K562 (cell line): ENCODE measurements around the gene CCNDBP1. TPM values are rescaled to one million over a fixed set of nuclear protein-coding genes. Genes with fewer than 3 reads are reported as not detected.

Experiments
- ATAC-seq: fragments of 200-7000 bp; cut with Tn5 transposase; 3 replicates; pipeline ENCODE4 v1.9.1; 2020; ENCODE audit warnings: moderate library complexity
- BruUV-seq: library from RNA; stranded (reverse); fragments of 400-500 nt; replicated peaks from 2 replicates; lab custom pipeline; 2021; lab: Mats Ljungman, UMichigan
- CTCF ChIA-PET: fragments of 300-600 bp; formaldehyde crosslinking; extraction: SDS; loops from one replicate; lab custom pipeline; 2021; ENCODE audit warnings: low intra/inter-chr PET ratio; lab: Yijun Ruan, JAX
- POLR2A ChIA-PET: fragments of 300-600, 350-650 bp; sonication (Branson Sonifier 250); formaldehyde crosslinking; extraction: SDS; loops from one replicate; lab custom pipeline; 2021; ENCODE audit warnings: antibody characterized with exemption, inconsistent platforms; lab: Yijun Ruan, JAX
- DNase-seq, 4 experiments: peaks; one replicate each; pipeline versions ENCODE4 v3.0.0 to v3.0.0-alpha.2; 2011 to 2018; ENCODE audit warnings: low spot score in 3 of 4, mixed read lengths in 3 of 4; ENCODE audit errors: extremely low read depth in 1 of 4
- FAIRE-seq: peaks from 2 replicates; lab custom pipeline; 2011; peaks lifted over from hg19 to GRCh38; lab: Jason Lieb, UNC
- H2AFZ ChIP-seq: 2 replicates; pipeline ENCODE4 v1.6.0; 2011; ENCODE audit warnings: low read depth, low read length, control low read depth, inconsistent platforms
- H3K27ac ChIP-seq: fragments of 200-600 bp; 3 replicates; pipeline ENCODE4 v1.8.0; 2011; ENCODE audit warnings: low read depth, mild to moderate bottlenecking, control low read depth, inconsistent platforms, low read length, moderate library complexity, mixed read lengths; ENCODE audit errors: extremely low read depth
- H3K27me3 ChIP-seq, 2 experiments: fragments of 300-600 bp in 1 of 2; 2 replicates in 1 of 2; 3 replicates in 1 of 2; pipeline versions ENCODE4 v1.6.0 to v1.8.0; 2011; ENCODE audit warnings: inconsistent platforms in 2 of 2, low read length in 2 of 2, mild to moderate bottlenecking in 1 of 2, mixed read lengths in 1 of 2, moderate library complexity in 1 of 2; ENCODE audit not compliant: control insufficient read depth in 2 of 2, insufficient read depth in 2 of 2
- H3K36me3 ChIP-seq: fragments of 300-600 bp; 3 replicates; pipeline ENCODE4 v1.8.0; 2011; ENCODE audit warnings: mild to moderate bottlenecking, low read length, inconsistent platforms; ENCODE audit not compliant: control insufficient read depth, insufficient read depth
- H3K4me1 ChIP-seq, 2 experiments: fragments of 200-600 bp in 1 of 2; replicated peaks in 1 of 2; 2 replicates in 1 of 2; 3 replicates in 1 of 2; pipeline versions ENCODE4 v1.5.1 to v1.8.0; 2011; ENCODE audit warnings: inconsistent platforms in 2 of 2, low read length in 2 of 2, mild to moderate bottlenecking in 1 of 2, mixed read lengths in 1 of 2, moderate library complexity in 1 of 2; ENCODE audit not compliant: control insufficient read depth in 2 of 2, insufficient read depth in 2 of 2
- H3K4me2 ChIP-seq: 2 replicates; pipeline ENCODE4 v1.6.1; 2011; ENCODE audit warnings: low read length, control low read depth, inconsistent platforms, mixed read lengths; ENCODE audit not compliant: insufficient read depth
- H3K4me3 ChIP-seq: fragments of 200-600 bp; sonication (generic), shearing (Covaris generic); 2 replicates; pipeline ENCODE4 v1.5.1; 2016; ENCODE audit warnings: control low read depth, inconsistent platforms
- H3K79me2 ChIP-seq: fragments of 200-600 bp; 3 replicates; pipeline ENCODE4 v1.8.0; 2011; ENCODE audit warnings: low read length, inconsistent platforms; ENCODE audit not compliant: control insufficient read depth, insufficient read depth
- H3K9ac ChIP-seq, 2 experiments: 2 replicates each; pipeline versions ENCODE4 v1.6.0 to v1.6.1; 2011; ENCODE audit warnings: low read depth in 2 of 2, low read length in 2 of 2, control low read depth in 1 of 2, inconsistent platforms in 1 of 2, mild to moderate bottlenecking in 1 of 2, mixed read lengths in 1 of 2; ENCODE audit not compliant: insufficient read depth in 1 of 2
- H3K9me1 ChIP-seq: one replicate; pipeline ENCODE4 v1.6.0; 2011; ENCODE audit warnings: inconsistent platforms, mild to moderate bottlenecking, low read length, moderate library complexity; ENCODE audit not compliant: control insufficient read depth, insufficient read depth
- H3K9me3 ChIP-seq: replicated peaks from 2 replicates; pipeline ENCODE4 v1.5.1; 2011; ENCODE audit warnings: low read depth, low read length, inconsistent platforms; ENCODE audit not compliant: control insufficient read depth, insufficient read depth
- H4K20me1 ChIP-seq: replicated peaks from 2 replicates; pipeline ENCODE4 v1.6.1; 2011; ENCODE audit warnings: low read length, inconsistent platforms, mixed read lengths; ENCODE audit not compliant: control insufficient read depth, insufficient read depth
- ARID2 ChIP-seq: fragments of 450-650 bp; IDR thresholded peaks from 2 replicates; pipeline ENCODE4 v1.6.1; 2017; ENCODE audit warnings: antibody characterized with exemption, mild to moderate bottlenecking
- CEBPG ChIP-seq, 3 experiments: fragments of 200-800 bp in 1 of 3; sonication (Bioruptor generic) in 1 of 3; sonication (generic) in 1 of 3; formaldehyde crosslinking in 1 of 3; IDR thresholded peaks in 2 of 3; conservative IDR thresholded peaks in 1 of 3; 2 replicates each; pipeline versions ENCODE4 v1.6.1 to v1.8.0; 2016 to 2022; ENCODE audit warnings: missing compliant biosample characterization in 2 of 3, missing genetic modification characterization in 2 of 3, mild to moderate bottlenecking in 1 of 3, missing genetic modification reagents in 1 of 3
- CXXC5 ChIP-seq: fragments of 250-450 bp; sonication (Bioruptor Pico); IDR thresholded peaks from 2 replicates; pipeline ENCODE4 v1.8.0; 2022; ENCODE audit warnings: inconsistent platforms, mild to moderate bottlenecking, moderate library complexity
- FOXA3 ChIP-seq, 2 experiments: fragments of 450-650 bp in 1 of 2; sonication (generic) in 1 of 2; formaldehyde crosslinking; IDR thresholded peaks in 1 of 2; conservative IDR thresholded peaks in 1 of 2; 2 replicates each; pipeline versions ENCODE4 v1.4.0 to v1.8.0; 2020 to 2022; ENCODE audit warnings: mild to moderate bottlenecking in 2 of 2, missing genetic modification reagents in 1 of 2
- GTF2F1 ChIP-seq: IDR thresholded peaks from 2 replicates; pipeline ENCODE4 v1.6.1; 2011; ENCODE audit warnings: low read depth, low read length, improper control_type of control experiment
- HSF4 ChIP-seq: fragments of 250-450 bp; sonication (Bioruptor Pico); IDR thresholded peaks from 2 replicates; pipeline ENCODE4 v2.1.2; 2022; ENCODE audit warnings: mild to moderate bottlenecking, moderate library complexity, borderline replicate concordance
- NRF1 ChIP-seq, 2 experiments: fragments of 450-650 bp; IDR thresholded peaks in 1 of 2; conservative IDR thresholded peaks in 1 of 2; 2 replicates each; pipeline ENCODE4 v1.6.1; 2014; ENCODE audit warnings: mild to moderate bottlenecking in 2 of 2
- SRSF9 ChIP-seq: fragments of 200-400 bp; formaldehyde crosslinking; IDR thresholded peaks from 2 replicates; pipeline ENCODE4 v1.6.1; 2017; ENCODE audit warnings: low read depth, low read length, borderline replicate concordance
- SUPT5H ChIP-seq: fragments of 450-650 bp; IDR thresholded peaks from 2 replicates; pipeline ENCODE4 v1.6.1; 2016
- ZEB2 ChIP-seq: fragments of 450-650 bp; IDR thresholded peaks from 2 replicates; pipeline ENCODE4 v1.6.1; 2016
- ZNF184 ChIP-seq: sonication (generic); formaldehyde crosslinking; IDR thresholded peaks from 2 replicates; pipeline ENCODE4 v1.5.0; 2020; ENCODE audit warnings: missing genetic modification reagents
- ZNF316 ChIP-seq: fragments of 450-650 bp; IDR thresholded peaks from 2 replicates; pipeline ENCODE4 v1.6.1; 2016
- ZNF551 ChIP-seq: fragments of 250-450 bp; sonication (Bioruptor Pico); IDR thresholded peaks from 2 replicates; pipeline ENCODE4 v1.5.0; 2021; ENCODE audit warnings: mild to moderate bottlenecking, moderate library complexity
- ZNF76 ChIP-seq: fragments of 250-450 bp; sonication (Bioruptor Pico); IDR thresholded peaks from 2 replicates; pipeline ENCODE4 v1.4.0; 2020; ENCODE audit warnings: mild to moderate bottlenecking, moderate library complexity, borderline replicate concordance
- WGBS: fragments of 100-300 bp; shearing (Covaris generic); methylation state at CpG from one replicate; pipeline ENCODE4 v1.1.6; 2016; ENCODE audit warnings: low coverage, mixed read lengths; ENCODE audit not compliant: insufficient coverage; ENCODE audit errors: missing lambda C conversion rate; 5-methylcytosine and 5-hydroxymethylcytosine counted together
- in situ Hi-C: fragments of 300-500 bp; cut with MboI; formaldehyde crosslinking; loops from 4 replicates; pipeline ENCODE4 v1.15.0; 2018; ENCODE audit warnings: inconsistent platforms, mixed read lengths
- intact Hi-C: fragments of 100-400 bp; cut with micrococcal nuclease; formaldehyde crosslinking; loops from 2 replicates; pipeline ENCODE4 v1.14.2; 2022
- polyA plus RNA-seq, 8 experiments: library from polyadenylated mRNA; depleted of rRNA in 4 of 8; stranded (reverse) in 5 of 8; unstranded in 3 of 8; fragments of >200 nt; fragmentation: Nextera tagmentation in 2 of 8; fragmentation: Illumina TruSeq in 1 of 8; extraction: Ambion mirVana in 2 of 8; extraction: Trizol in 1 of 8; gene quantifications; 2 replicates each; pipeline versions ENCODE4 v1.2.1 to v1.2.3, GENCODE V29; 2011 to 2014; ENCODE audit warnings: inconsistent platforms in 1 of 8, missing spikeins in 1 of 8
- total RNA-seq, 7 experiments: library from RNA; depleted of rRNA in 6 of 7; stranded (reverse); fragments of >200 nt in 6 of 7; fragmentation: Illumina TruSeq in 2 of 7; extraction: Trizol in 2 of 7; gene quantifications; 2 replicates each; pipeline versions ENCODE4 v1.2.1 to v1.2.3, GENCODE V29; 2011 to 2021; ENCODE audit warnings: low replicate concordance in 1 of 7
- TF ChIP-seq, protein P1 (sequence below): fragments of 250-450 bp; sonication (Bioruptor Pico); IDR thresholded peaks from 2 replicates; pipeline ENCODE4 v1.9.0; 2021; ENCODE audit warnings: mild to moderate bottlenecking
- TF ChIP-seq, protein P2 (sequence below): fragments of 250-450 bp; sonication (Bioruptor Pico); IDR thresholded peaks from 2 replicates; pipeline ENCODE4 v1.8.0; 2021; ENCODE audit warnings: moderate library complexity, mild to moderate bottlenecking, inconsistent platforms

CCNDBP1 gene
- total and polyA plus RNA-seq, 9 of the 15 experiments (the other 6 are each of a cell fraction or from before 2014, with no cell fraction given), result 37.0 to 111 (median 55.5) TPM

DNA sequence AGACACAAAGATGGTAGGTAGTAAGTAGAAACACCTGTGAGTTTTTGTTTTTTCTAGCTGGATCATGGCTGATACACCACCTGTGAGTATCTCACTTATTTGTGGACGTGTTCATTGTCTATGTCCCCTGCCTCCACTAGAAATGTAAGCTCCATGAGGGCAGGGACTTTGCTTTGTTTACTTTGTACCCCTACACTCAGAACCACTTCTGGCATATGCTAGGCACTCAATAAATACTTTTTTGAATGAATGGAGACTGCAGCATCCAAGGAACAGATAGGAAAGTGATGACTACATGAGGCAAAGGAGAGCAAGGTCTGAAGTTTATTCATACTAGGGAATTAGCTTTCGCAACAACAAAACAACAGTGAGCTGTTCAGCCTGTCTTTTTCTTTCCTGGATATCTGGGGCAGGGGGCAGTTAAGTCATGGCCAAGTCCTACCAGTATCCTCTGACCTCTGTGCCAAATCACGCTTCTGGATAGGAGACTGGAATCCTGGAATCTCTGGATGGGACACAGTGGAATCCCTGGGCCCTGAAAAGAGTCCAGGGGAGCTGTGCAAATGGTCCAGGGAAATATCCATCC, 47.2 kb downstream of the CCNDBP1 start:
- no peak for TF ChIP-seq CEBPG (CRISPR knock-in tag; IDR thresholded peaks at IDR 0.05)
- TF ChIP-seq CEBPG (tag; conservative IDR thresholded peaks at IDR 0.05 in 1 of 2, IDR thresholded peaks at IDR 0.05 in 1 of 2), result no peak
- TF ChIP-seq FOXA3 (CRISPR knock-in tag; conservative IDR thresholded peaks at IDR 0.05 in 1 of 2, IDR thresholded peaks at IDR 0.05 in 1 of 2), result peak in 1 of 2 experiments; percentile 70; a peak in 1 of 4 replicates
- peak; percentile 61 for TF ChIP-seq ZNF316
- TF ChIP-seq, all 486 proteins: peak for 2
- H3K27me3 ChIP-seq, result no peaks in the 10 kb centered on the region
- DNase-seq, result no peak
- no peaks in the 10 kb centered on the region for H3K79me2 ChIP-seq
- no peaks in the 10 kb centered on the region for H3K9me3 ChIP-seq
- CTCF ChIA-PET, result no interaction called here
- 71% methylated on average over 3 of the region's 3 CpGs for WGBS
- no TSS peak for BruUV-seq
- no peak for FAIRE-seq
- H3K4me3 ChIP-seq, result no peak overlapping the region
- H3K4me1 ChIP-seq, result peaks cover 11 to 20% of the 10 kb centered on the region in 2 experiments; a peak in 4 of 5 replicates
- H3K27ac ChIP-seq, result no peak overlapping the region
- H3K4me2 ChIP-seq, result no peak overlapping the region
- H2AFZ ChIP-seq, result no peak overlapping the region
- ATAC-seq, result no peak
- no peaks in the 10 kb centered on the region for H4K20me1 ChIP-seq
- H3K36me3 ChIP-seq, result no peaks in the 10 kb centered on the region
- in situ Hi-C loops, result no loop called here
- POLR2A ChIA-PET, result interaction anchor here (0.7 kb wide), 1 partner anchor 9 kb away, joined by 7 read pairs; no protein-coding TSS in a partner anchor
- no peaks in the 10 kb centered on the region for H3K9me1 ChIP-seq
- intact Hi-C loops, result no loop called here
- H3K9ac ChIP-seq, result no peak overlapping the region

DNA sequence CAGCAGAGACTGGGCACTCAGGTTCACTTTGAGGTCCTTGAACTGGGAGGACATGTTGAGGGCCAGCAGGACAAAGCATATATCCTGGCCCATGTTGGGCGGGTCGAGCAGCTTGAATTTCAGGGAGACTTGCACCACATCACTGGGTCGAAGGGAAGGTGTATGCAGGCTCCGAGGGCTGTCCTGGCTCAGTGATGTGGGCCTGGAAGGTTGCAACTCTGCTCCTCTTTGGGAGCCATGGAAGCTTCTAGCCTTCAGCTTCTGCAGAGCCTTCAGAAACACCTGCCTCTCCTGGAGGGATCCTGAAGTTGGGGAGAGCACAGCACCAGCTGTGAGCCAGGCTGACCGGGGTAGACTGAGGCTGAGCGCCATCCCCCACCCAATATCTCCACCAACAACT, 50.3 kb downstream of the CCNDBP1 start:
- no peak overlapping the region for H3K4me2 ChIP-seq
- H3K4me3 ChIP-seq, result no peak overlapping the region
- no peaks in the 10 kb centered on the region for H3K27me3 ChIP-seq
- H3K9me1 ChIP-seq, result no peaks in the 10 kb centered on the region
- 51% methylated on average over 6 of the region's 6 CpGs for WGBS
- in situ Hi-C loops (no loop called here), intact Hi-C loops (no loop called here)
- no peak for DNase-seq
- H2AFZ ChIP-seq, result peak overlapping the region; percentile 44; the same call in 1 of the 2 replicates
- no peaks in the 10 kb centered on the region for H3K79me2 ChIP-seq
- ChIA-PET POLR2A (interaction anchor here (0.6 to 1.3 kb wide), 2 partner anchors 10 to 145 kb away, joined by 3 to 9 read pairs; no protein-coding TSS in a partner anchor), CTCF (interaction anchor here (0.6 kb wide), 1 partner anchor 23 kb away, joined by 3 read pairs; no protein-coding TSS in a partner anchor)
- no peak for ATAC-seq
- FAIRE-seq, result no peak
- H4K20me1 ChIP-seq, result no peaks in the 10 kb centered on the region
- no peak overlapping the region for H3K9ac ChIP-seq
- no peaks in the 10 kb centered on the region for H3K36me3 ChIP-seq
- BruUV-seq, result no TSS peak
- no peak overlapping the region for H3K27ac ChIP-seq
- no peaks in the 10 kb centered on the region for H3K9me3 ChIP-seq
- peaks cover 16 to 25% of the 10 kb centered on the region in 2 experiments for H3K4me1 ChIP-seq
- TF ChIP-seq NRF1 (conservative IDR thresholded peaks at IDR 0.05 in 1 of 2, IDR thresholded peaks at IDR 0.05 in 1 of 2) (no peak), ZNF184 (CRISPR knock-in tag) (no peak), SUPT5H (no peak), ZNF76 (CRISPR knock-in tag) (no peak), SRSF9 (no peak), CEBPG (CRISPR knock-in tag; IDR thresholded peaks at IDR 0.05) (no peak), CEBPG (tag; conservative IDR thresholded peaks at IDR 0.05 in 1 of 2, IDR thresholded peaks at IDR 0.05 in 1 of 2) (no peak), CXXC5 (CRISPR knock-in tag) (no peak), ZNF551 (CRISPR knock-in tag) (no peak), ZEB2 (no peak), ARID2 (no peak), HSF4 (CRISPR knock-in tag) (no peak), GTF2F1 (no peak)
- TF ChIP-seq, protein P1, sequence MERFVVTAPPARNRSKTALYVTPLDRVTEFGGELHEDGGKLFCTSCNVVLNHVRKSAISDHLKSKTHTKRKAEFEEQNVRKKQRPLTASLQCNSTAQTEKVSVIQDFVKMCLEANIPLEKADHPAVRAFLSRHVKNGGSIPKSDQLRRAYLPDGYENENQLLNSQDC (CRISPR knock-in tag), result no peak
- TF ChIP-seq, protein P2, sequence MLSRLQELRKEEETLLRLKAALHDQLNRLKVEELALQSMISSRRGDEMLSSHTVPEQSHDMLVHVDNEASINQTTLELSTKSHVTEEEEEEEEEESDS (CRISPR knock-in tag), result no peak
